GM21737 (cell line): ENCODE results near the gene TAPBPL.
"Not testable (repeated sequence)": the region's sequence is repeated elsewhere in the genome, so short reads cannot be mapped to it uniquely, and the experiment has no call there.

ENCODE experiments used
- ATAC-seq: cut with Tn5 transposase; IDR thresholded peaks from one replicate; pipeline ENCODE4 v1.9.1; 2021; ENCODE audit warnings: mild to moderate bottlenecking, moderate library complexity; ENCODE audit not compliant: unreplicated experiment

The TAPBPL gene, protein sequence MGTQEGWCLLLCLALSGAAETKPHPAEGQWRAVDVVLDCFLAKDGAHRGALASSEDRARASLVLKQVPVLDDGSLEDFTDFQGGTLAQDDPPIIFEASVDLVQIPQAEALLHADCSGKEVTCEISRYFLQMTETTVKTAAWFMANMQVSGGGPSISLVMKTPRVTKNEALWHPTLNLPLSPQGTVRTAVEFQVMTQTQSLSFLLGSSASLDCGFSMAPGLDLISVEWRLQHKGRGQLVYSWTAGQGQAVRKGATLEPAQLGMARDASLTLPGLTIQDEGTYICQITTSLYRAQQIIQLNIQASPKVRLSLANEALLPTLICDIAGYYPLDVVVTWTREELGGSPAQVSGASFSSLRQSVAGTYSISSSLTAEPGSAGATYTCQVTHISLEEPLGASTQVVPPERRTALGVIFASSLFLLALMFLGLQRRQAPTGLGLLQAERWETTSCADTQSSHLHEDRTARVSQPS

DNA sequence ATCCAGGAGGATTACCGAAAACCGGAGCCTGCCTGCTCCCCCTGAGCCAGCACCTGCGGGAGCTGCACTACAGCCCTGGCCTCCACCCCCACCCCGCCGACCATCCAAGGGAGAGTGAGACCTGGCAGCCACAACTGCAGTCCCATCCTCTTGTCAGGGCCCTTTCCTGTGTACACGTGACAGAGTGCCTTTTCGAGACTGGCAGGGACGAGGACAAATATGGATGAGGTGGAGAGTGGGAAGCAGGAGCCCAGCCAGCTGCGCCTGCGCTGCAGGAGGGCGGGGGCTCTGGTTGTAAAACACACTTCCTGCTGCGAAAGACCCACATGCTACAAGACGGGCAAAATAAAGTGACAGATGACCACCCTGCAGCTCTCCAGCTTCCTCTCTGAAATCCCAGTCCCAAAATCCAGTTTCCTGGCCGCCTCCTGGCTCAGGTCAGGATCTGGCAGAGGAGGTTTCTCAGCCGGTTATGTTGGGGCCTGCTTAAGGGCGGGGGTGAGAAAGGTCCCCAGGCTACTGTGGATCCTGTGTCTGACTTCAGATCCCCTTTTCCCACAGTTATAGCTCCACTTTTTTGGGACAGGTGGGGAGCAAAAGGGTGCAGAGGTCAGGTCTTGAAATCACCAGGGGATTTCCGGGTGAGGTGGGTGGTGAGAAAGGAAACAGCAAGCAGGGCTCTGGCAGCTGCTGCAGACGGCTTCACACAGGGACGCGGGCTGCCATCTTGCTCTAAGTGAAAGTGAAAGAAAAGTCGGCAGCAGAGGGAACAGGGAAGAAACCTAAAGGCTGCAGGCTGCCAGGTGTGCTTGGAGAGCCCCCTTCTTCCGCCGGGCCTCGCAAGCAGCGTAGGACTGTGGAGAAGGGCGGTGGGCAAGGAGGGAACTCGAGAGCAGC is at the start of gene TAPBPL:
Gene TAPBPL (plus strand): TSS at position 695 of the 897 bp plus-strand sequence. CDS start 207 bp downstream, outside the sequence.
- peak; percentile 50 for ATAC-seq

DNA sequence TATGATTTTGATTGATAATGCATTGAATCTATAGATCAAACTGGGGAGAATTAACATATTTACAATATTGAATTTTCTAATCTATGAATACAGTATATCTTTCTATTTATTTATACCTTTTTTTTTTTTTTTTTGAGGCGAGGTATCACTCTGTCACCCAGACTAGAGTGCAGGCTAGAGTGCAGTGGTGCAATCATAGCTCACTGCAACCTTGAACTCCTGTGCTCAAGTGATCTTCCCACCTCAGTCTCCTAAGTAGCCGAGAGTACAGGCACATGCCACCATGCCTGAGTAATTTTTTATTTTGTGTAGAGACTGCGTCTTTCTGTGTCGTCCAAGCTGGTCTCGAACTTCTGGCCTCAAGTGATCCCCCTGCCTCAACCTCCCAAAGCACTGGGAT is 47.5 kb upstream of the TAPBPL start:
- ATAC-seq = no peak

- ATAC-seq = no peak
These were observed 45.9 kb upstream of the TAPBPL start for GRCh38 chr12:6405963-6406362.

- ATAC-seq = no peak
These were observed 44.4 kb upstream of the TAPBPL start for GRCh38 chr12:6407236-6407954.

DNA sequence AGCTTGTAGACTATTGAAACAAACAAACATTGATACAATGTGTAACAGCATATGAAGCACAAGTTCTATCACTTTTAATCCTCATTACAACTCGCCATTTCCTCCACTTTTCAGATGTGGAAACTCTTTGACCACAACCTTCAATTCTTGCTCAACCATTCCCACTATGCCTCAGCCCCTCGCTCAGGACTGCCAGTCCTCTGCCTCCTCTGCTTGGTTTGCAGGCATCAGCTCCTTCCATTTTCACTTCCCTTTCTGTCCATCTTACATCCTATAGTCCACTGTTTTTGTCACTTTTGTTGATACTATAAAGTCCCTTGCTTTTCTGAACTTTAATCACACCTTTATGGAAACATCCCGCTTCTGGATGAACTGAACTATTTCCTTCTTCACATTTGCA is 35.2 kb upstream of the TAPBPL start:
- no peak for ATAC-seq

- no peak for ATAC-seq
These were observed 33.0 kb upstream of the TAPBPL start for GRCh38 chr12:6418796-6419195.

DNA sequence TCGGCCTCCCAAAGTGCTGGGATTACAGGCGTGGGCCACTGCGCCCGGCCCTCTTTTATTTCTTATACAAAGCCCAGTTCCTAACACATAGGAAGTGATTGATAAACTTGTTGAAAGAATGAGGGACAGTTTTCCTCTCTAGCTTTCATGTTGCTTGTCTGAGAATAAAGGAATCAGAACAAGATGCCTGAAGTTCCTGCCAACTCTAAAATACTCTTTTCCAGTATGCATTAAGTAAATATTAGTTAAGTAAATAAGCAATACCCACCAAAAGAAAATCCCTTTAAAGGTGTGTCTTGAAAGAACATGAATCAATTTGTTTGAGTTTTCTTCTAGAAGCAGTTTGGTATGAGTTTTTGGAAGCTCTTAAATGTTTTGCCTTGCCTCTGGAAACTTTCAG is 31.5 kb upstream of the TAPBPL start:
- ATAC-seq = no peak

DNA sequence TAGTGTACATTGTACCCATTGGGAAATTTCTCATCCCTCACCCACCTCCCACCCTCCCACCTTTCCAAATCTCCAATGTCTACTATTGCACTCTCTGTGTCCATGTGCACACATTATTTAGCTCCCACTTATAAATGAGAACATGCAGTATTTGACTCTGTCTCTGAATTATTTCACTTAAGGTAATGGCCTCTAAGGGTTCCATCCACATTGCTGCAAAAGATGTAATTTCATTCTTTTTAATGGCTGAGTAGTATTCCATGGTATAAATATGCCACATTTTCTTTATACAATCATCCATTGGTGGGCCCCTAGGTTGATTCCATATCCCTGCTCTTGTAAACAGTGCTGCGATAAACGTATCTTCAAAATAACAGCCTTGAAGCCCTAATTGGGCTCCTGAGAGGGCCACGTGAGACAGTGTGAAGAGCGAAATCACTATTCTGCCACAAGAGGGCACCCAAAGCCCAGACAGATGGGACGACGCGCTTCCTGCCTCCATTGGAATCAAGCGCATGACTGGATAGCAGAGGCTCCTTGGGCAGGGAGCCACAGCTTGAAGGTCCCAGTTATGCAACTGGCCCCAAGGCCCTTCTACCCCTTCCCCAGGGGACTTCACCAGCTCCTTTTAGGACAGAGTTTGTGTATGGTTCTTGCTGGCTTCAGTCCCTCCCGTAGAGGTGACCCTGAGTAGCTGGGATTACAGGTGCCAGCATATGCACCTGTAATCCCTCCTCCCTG is 28.4 kb upstream of the TAPBPL start:
- no peak for ATAC-seq

DNA sequence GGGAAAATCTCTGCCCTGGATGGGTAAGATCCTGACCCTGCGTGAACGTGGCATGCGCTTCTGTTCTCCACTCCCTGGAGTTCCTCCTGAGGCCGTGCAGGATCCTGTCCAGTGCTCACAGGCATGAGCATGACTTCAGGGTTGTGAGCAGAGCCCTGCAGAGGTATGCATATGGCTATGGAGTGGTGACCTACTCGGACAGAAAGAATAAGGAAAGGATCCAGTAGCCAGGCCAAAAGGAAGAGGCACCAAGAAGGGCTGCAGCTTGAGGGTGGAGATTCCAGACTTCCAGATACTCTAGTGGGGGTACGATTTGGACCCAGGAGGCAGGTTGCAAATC is 27.9 kb upstream of the TAPBPL start:
- no peak for ATAC-seq

DNA sequence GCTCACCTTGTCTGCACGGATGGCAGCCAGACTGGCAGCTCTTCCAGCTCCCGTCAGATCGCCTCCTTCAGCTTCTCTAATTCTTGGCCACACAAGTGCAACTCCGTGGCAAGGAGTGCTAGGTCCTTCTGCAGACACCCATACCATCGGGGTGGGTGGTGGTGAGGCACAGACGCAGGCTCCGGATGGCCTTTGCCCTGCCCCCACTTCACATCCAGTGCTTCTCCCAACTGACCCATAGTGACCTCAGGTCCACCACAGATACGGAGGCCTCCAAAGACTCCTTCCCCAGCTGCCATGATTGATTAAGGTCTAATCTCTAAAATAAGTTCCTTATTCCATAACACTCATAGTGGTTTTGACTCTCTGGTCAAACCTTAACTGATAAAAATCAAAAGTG is 27.0 kb upstream of the TAPBPL start:
- no peak for ATAC-seq

DNA sequence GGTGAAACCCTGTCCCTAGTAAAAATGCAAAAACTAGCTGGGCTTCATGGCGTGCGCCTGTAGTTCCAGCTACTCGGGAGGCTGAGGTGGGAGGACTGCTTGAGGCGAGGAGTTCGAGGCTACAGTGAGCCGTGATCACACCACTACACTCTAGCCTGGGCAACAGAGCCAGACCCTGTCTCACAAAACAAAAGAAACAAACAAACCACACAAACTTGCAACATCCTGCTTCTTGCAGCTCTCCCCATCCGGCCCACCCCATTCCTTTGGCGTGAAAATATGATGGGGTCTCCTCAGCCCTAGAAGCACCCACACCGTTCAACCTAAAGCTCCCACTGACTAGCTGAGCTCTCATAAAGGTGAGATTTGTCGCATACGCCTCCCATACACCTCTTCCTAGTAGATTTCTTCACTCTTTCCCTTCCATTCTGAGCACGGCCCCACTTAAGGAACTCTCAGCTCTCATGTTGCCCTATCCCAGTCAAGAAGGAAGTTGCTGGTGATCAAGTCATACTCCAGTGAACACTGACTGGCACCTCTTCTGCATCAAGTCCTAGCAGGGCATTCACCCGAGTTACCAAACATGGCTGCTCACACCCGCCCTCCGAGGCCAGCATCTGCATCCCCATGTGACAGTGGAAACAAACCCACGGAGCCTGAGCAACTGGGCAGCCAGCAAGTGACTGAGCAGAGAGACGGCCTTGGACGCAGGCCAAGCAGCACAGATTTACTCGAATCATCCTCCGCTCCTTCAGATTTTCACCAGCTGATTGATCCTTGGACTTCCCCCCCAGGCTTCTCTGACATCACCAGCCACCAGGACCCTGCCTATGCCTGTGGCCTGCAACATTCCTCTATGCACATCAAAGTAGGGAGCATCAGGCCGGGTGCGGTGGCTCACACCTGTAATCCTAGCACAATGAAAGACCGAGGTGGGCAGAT is 26.0 kb upstream of the TAPBPL start:
- ATAC-seq = no peak

DNA sequence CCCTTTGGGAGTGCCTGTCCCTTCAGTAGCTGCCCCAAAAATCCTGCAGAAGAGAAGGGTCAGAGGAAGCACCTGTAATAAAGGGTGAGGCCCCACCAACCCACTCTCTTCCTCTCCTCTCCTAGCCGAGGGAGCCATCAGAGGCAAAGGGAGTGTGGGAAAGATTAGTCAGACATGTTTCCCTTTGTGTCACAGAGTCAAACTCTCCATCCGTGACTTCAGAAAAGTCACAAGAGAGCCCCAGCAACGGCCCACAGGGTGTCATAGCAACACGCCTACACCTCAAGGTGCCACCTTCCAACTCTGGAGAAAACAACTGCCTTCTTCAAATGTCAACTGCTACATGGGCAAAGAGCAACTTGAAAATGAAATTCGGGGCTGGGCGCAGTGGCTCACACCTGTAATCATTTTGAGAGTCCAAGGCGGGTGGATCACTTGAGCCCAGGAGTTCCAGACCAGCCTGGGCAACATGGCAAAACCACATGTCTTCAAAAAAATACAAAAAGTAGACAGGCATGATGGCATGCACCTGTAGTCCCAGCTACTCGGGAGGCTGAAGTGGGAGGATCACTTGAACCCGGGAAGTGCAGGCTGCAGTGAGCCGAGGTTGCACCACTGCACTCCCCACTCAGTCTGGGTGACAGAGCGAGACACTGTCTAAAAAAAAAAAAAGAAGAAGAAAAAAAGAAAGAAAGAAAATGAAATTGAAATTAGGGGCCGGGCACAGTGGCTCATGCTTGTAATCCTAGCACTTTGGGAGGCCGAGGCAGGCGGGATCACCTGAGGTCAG is 24.8 kb upstream of the TAPBPL start:
- ATAC-seq = peak; percentile 55

- not testable (repeated sequence) for ATAC-seq
These were observed 24.0 kb upstream of the TAPBPL start for GRCh38 chr12:6427796-6428195.

- ATAC-seq = no peak
These were observed 23.5 kb upstream of the TAPBPL start for GRCh38 chr12:6428326-6428725.

- no peak for ATAC-seq
These were observed 21.5 kb upstream of the TAPBPL start for GRCh38 chr12:6430124-6430989.

- ATAC-seq = no peak
These were observed 18.9 kb upstream of the TAPBPL start for GRCh38 chr12:6432991-6433390.

- ATAC-seq = no peak
These were observed 17.4 kb upstream of the TAPBPL start for GRCh38 chr12:6434205-6435140.
